GM10266 (cell line): ENCODE measurements around the gene RAD21L1.
A peak's percentile ranks its signal among the peaks of the same experiment; 100 is the strongest.

Experiments
- DNase-seq: peaks from one replicate; pipeline ENCODE4 v3.0.0; 2012; ENCODE audit errors: extremely low spot score
- TF ChIP-seq, protein P1 (sequence below): IDR thresholded peaks from 2 replicates; pipeline ENCODE4 v1.5.1; 2012; ENCODE audit warnings: mild to moderate bottlenecking, low read depth; ENCODE audit not compliant: control insufficient read depth, insufficient read depth; ENCODE audit errors: missing control alignments

Gene RAD21L1

DNA sequence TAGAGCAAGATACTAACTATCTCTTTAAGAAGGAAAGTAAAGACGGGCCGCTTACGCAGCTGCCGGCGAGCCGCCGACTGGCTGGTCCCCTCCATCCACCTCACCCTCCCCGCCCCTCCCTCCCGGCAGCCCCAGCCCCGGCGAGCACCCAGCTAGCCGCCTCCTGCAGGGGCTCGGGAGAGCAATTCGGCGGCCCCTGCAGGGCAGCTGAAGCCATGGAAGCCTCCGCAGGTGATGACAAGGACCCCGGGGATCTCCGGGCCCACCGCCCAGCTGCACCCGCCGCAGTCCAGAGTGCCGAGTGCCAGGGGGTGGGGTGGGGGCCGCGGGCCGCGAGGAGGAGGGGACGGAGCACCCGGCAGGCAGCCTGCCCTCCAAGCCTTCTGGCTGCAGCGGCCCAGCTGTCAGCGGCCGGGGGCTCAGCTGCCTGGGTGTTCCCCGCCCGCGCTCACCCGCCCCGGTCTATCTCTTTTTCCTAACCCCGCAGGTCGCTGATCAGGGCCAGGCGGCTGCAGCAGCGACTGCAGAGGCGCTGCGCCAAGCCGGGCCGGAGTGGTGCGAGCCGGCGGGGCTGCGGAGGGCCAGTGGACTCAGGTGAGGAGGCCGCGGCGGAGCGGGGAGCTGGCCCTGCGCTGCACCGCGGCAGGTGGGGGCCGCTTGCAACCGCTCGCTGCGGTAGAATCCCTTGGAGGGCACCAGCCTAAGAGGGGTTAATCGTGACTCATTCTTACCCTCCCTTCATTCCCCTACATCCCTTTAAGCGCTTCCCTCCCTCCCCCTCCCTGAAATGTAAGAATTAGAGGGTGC lies 40.5 kb downstream of the RAD21L1 start, which contains the start of gene SNPH:
Gene SNPH (plus strand): TSS at position 128 of the 807 bp plus-strand sequence. CDS start 29,946 bp downstream, outside the sequence.
- peak; percentile 81 for DNase-seq
- TF ChIP-seq, protein P1, sequence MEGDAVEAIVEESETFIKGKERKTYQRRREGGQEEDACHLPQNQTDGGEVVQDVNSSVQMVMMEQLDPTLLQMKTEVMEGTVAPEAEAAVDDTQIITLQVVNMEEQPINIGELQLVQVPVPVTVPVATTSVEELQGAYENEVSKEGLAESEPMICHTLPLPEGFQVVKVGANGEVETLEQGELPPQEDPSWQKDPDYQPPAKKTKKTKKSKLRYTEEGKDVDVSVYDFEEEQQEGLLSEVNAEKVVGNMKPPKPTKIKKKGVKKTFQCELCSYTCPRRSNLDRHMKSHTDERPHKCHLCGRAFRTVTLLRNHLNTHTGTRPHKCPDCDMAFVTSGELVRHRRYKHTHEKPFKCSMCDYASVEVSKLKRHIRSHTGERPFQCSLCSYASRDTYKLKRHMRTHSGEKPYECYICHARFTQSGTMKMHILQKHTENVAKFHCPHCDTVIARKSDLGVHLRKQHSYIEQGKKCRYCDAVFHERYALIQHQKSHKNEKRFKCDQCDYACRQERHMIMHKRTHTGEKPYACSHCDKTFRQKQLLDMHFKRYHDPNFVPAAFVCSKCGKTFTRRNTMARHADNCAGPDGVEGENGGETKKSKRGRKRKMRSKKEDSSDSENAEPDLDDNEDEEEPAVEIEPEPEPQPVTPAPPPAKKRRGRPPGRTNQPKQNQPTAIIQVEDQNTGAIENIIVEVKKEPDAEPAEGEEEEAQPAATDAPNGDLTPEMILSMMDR, result no peak

DNA sequence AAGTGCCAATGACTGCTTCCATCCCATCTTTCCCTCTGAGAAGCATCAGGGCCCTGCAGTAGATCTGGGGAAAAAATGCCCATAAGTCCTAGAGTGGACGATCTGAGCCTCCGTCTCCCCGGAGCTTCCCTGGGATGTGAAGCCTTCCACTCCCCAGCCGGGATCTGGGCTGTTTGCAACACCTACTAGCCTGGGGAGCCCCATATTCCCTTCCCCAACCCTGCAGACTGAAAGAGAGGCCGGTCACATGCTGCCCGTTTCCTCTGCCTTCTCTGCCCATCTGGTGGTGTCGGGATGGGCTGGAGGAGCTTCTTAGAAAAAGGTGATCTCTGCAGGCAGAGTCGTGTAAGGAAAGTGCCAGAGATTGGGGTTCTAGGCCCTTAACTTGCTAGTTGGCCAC lies 41.3 kb downstream of the RAD21L1 start:
- DNase-seq, result no peak
- TF ChIP-seq, protein P1, result no peak

DNA sequence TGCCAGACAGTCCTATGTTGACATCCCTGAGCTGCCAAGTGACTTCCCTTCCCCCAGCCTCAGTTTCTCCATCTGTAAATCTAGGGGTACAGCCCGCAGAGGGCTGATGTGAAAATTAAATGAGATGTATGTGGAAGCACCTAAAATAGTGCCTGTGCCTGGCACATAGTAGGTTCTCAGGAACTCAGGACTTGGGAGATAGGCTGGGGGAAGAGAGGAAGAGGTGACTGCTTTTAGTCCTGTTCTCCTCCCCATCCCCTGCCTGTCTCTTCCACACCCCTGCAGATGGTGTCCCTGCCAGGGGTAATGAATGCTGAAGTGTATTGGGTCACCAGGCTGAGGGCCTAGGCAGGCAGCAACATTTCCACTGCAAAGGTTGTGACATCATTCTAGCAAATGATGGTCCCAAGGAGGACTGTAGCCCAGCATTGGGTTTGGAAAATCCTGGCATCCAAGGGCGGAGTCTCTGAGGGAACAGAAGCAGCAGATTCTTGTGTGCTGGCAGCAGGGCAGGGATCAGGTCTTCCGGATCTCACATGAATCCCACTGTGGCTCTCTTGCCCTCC lies 42.0 kb downstream of the RAD21L1 start:
- no peak for DNase-seq
- TF ChIP-seq, protein P1, result no peak

DNA sequence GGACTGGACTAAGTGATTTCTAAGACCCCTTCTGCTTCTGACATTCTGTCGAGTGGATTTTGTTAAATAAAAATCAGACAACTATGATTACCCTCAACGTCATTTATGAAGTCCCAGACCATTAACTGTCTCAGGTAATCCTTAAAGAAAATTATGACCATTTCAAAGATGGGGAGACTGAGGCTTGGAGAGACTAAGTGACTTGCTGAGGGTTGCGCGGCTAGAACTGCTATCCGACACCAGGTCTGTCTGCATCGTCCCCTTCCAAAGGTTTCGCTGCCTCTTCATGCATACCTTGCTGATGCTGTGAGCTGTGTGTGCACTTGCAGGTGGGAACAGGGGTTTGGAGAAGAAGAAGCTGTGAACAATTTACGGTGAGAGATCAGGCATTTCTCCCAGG lies 43.4 kb downstream of the RAD21L1 start:
- TF ChIP-seq, protein P1, result no peak
- DNase-seq, result no peak

DNA sequence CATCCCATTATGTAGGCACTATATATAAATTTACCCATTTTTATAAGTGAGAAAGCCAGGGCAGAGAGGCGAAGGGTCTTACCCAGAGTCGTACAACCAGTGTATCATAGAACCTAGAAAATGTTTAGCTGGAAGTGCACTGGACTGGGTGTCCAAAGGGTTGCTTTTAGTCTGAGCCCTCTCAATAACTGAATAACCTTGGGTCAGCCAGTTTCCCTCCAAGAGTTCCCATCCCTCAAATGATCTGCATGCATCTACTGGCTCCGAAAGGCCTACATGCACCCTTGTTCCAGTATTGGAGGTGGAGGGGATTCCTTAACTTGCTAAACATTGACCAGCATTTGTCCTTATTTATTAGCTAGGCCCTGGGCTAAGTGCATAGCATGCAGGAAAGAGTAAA lies 44.0 kb downstream of the RAD21L1 start:
- TF ChIP-seq, protein P1, result no peak
- DNase-seq, result no peak

GRCh38 chr20:1272368-1273100 lies 46.7 kb downstream of the RAD21L1 start:
- TF ChIP-seq, protein P1, result no peak
- DNase-seq, result no peak
